PC-3 (cell line): ENCODE results near the gene UCN2. TPM values are rescaled to one million over a fixed set of nuclear protein-coding genes. Genes with fewer than 3 reads are reported as not detected.
A peak's percentile ranks its signal among the peaks of the same experiment; 100 is the strongest.

Experiments used
- ATAC-seq: fragments of 200-7000 bp; cut with Tn5 transposase; 2 replicates; pipeline ENCODE4 v1.9.1; 2020; ENCODE audit warnings: mild to moderate bottlenecking, moderate library complexity
- BruUV-seq: library from RNA; stranded (reverse); fragments of 400-500 nt; replicated peaks from 2 replicates; lab custom pipeline; 2021; lab: Mats Ljungman, UMichigan
- CTCF ChIA-PET: fragments of 300-600 bp; sonication (Branson Sonifier 250); formaldehyde crosslinking; loops from one replicate; lab custom pipeline; 2022; ENCODE audit warnings: antibody characterized with exemption; lab: Charles Lee
- POLR2A ChIA-PET: fragments of 300-600 bp; sonication (Branson Sonifier 250); formaldehyde crosslinking; loops from one replicate; lab custom pipeline; 2022; ENCODE audit warnings: antibody characterized with exemption; ENCODE audit not compliant: unreplicated experiment; lab: Charles Lee
- DNase-seq: peaks from one replicate; pipeline ENCODE4 v3.0.0-alpha.2; 2015
- H2AFZ ChIP-seq: fragments of 300-600 bp; sonication (generic); 2 replicates; pipeline ENCODE4 v1.6.0; 2016; ENCODE audit warnings: antibody characterized with exemption, low read length
- H3F3A ChIP-seq: fragments of 300-600 bp; sonication (generic); one replicate; pipeline ENCODE4 v1.6.0; 2017; ENCODE audit warnings: antibody characterized with exemption, low read length, control low read depth, mild to moderate bottlenecking; ENCODE audit not compliant: unreplicated experiment
- H3K27ac ChIP-seq: fragments of 300-600 bp; sonication (generic); 2 replicates; pipeline ENCODE4 v1.5.1; 2016; ENCODE audit warnings: mild to moderate bottlenecking, low read length
- H3K27me3 ChIP-seq: fragments of 300-600 bp; sonication (generic); 2 replicates; pipeline ENCODE4 v1.6.1; 2016; ENCODE audit warnings: low read length, mixed read lengths
- H3K36me3 ChIP-seq: fragments of 300-600 bp; sonication (generic); 2 replicates; pipeline ENCODE4 v1.6.1; 2016; ENCODE audit warnings: low read depth, mixed run types, low read length, mixed read lengths
- H3K4me1 ChIP-seq: fragments of 300-600 bp; sonication (generic); 2 replicates; pipeline ENCODE4 v1.5.1; 2016; ENCODE audit warnings: low read length; ENCODE audit not compliant: insufficient read depth
- H3K4me2 ChIP-seq: fragments of 300-600 bp; sonication (generic); 2 replicates; pipeline ENCODE4 v1.6.0; 2016; ENCODE audit warnings: low read length
- H3K4me3 ChIP-seq: fragments of 300-600 bp; sonication (generic); 2 replicates; pipeline ENCODE4 v1.5.1; 2016; ENCODE audit warnings: mild to moderate bottlenecking, low read length, mixed read lengths
- H3K79me2 ChIP-seq: fragments of 300-600 bp; sonication (generic); 2 replicates; pipeline ENCODE4 v1.6.1; 2017; ENCODE audit warnings: low read length, mixed read lengths
- H3K9ac ChIP-seq: fragments of 300-600 bp; sonication (generic); 2 replicates; pipeline ENCODE4 v1.6.0; 2016; ENCODE audit warnings: mild to moderate bottlenecking, low read length
- H3K9me2 ChIP-seq: fragments of 300-600 bp; sonication (generic); replicated peaks from 2 replicates; pipeline ENCODE4 v1.6.1; 2016; ENCODE audit warnings: mixed run types, low read length, mixed read lengths
- H3K9me3 ChIP-seq: fragments of 300-600 bp; sonication (generic); 2 replicates; pipeline ENCODE4 v1.6.1; 2016; ENCODE audit warnings: low read length, mixed read lengths
- H4K20me1 ChIP-seq: fragments of 300-600 bp; sonication (generic); 2 replicates; pipeline ENCODE4 v1.6.1; 2016; ENCODE audit warnings: low read length, mixed read lengths
- CTCF ChIP-seq: fragments of 300-600 bp; sonication (generic); conservative IDR thresholded peaks from 2 replicates; pipeline ENCODE4 v1.5.1; 2017; ENCODE audit warnings: antibody characterized with exemption, low read depth, mild to moderate bottlenecking, low read length
- EZH2 ChIP-seq: fragments of 300-600 bp; sonication (generic); IDR thresholded peaks from one replicate; pipeline ENCODE4 v1.6.1; 2017; ENCODE audit warnings: antibody characterized with exemption, mild to moderate bottlenecking, low read length; ENCODE audit not compliant: unreplicated experiment
- EZH2phosphoT487 ChIP-seq: fragments of 300-600 bp; sonication (generic); IDR thresholded peaks from 2 replicates; pipeline ENCODE4 v1.6.1; 2018; ENCODE audit warnings: mild to moderate bottlenecking, antibody characterized with exemption, low read length, borderline replicate concordance
- intact Hi-C: fragments of 100-400 bp; cut with micrococcal nuclease; formaldehyde crosslinking; loops from 2 replicates; pipeline ENCODE4 v1.9.0; 2023
- total RNA-seq: library from RNA; depleted of rRNA; stranded (reverse); fragments of >200 nt; gene quantifications from 2 replicates; pipeline ENCODE4 v1.2.3, GENCODE V29; 2014

UCN2 gene
- total RNA-seq, 1 experiment from 2014 or later = 0.91 TPM

GRCh38 chr3:48594417-48595049, 31.0 kb upstream of the UCN2 start:
- DNase-seq = no peak
- ChIA-PET CTCF (no interaction called here), POLR2A (no interaction called here)
- Histone ChIP-seq H3K4me1 (peaks cover 49% of the 10 kb centered on the region), H3K27me3 (no peaks in the 10 kb centered on the region), H2AFZ (no peak overlapping the region), H3K9ac (no peak overlapping the region), H3K36me3 (peaks cover 10% of the 10 kb centered on the region), H3F3A (no peaks in the 10 kb centered on the region), H3K79me2 (no peaks in the 10 kb centered on the region), H3K4me3 (no peak overlapping the region), H3K4me2 (no peak overlapping the region), H3K9me3 (no peaks in the 10 kb centered on the region), H3K27ac (0 out of 2 replicates have a peak overlapping the region, but pooled peaks have one; percentile 74), H3K9me2 (no peaks in the 10 kb centered on the region), H4K20me1 (no peaks in the 10 kb centered on the region)
- BruUV-seq = no TSS peak
- ATAC-seq = no peak
- intact Hi-C loops = loop anchor here (5.0 kb wide), 1 partner anchor 37 kb away; the partner anchor contains the start of gene PFKFB4
- no peak for TF ChIP-seq CTCF
- no peak for TF ChIP-seq EZH2
- no peak for TF ChIP-seq EZH2phosphoT487

GRCh38 chr3:48593337-48593736, 29.8 kb upstream of the UCN2 start:
- H3K27ac ChIP-seq = no peak overlapping the region
- ChIA-PET CTCF (no interaction called here), POLR2A (no interaction called here)
- H3K9me2 ChIP-seq = no peaks in the 10 kb centered on the region
- H3K4me3 ChIP-seq = no peak overlapping the region
- no peak overlapping the region for H2AFZ ChIP-seq
- H3K4me1 ChIP-seq = peaks cover 37% of the 10 kb centered on the region
- no peak for TF ChIP-seq CTCF
- TF ChIP-seq EZH2phosphoT487 = no peak
- no peak for TF ChIP-seq EZH2
- H3K9ac ChIP-seq = no peak overlapping the region
- BruUV-seq = no TSS peak
- intact Hi-C loops = no loop called here
- H4K20me1 ChIP-seq = no peaks in the 10 kb centered on the region
- no peaks in the 10 kb centered on the region for H3K79me2 ChIP-seq
- no peaks in the 10 kb centered on the region for H3K9me3 ChIP-seq
- no peaks in the 10 kb centered on the region for H3F3A ChIP-seq
- no peak for DNase-seq
- H3K36me3 ChIP-seq = peaks cover 8% of the 10 kb centered on the region
- H3K27me3 ChIP-seq = no peaks in the 10 kb centered on the region
- ATAC-seq = no peak
- no peak overlapping the region for H3K4me2 ChIP-seq

- H3K9me3 ChIP-seq = no peaks in the 10 kb centered on the region
- TF ChIP-seq EZH2phosphoT487 (no peak), CTCF (no peak), EZH2 (no peak)
- no peaks in the 10 kb centered on the region for H3F3A ChIP-seq
- no peak for ATAC-seq
- no peak overlapping the region for H3K27ac ChIP-seq
- POLR2A ChIA-PET = no interaction called here
- CTCF ChIA-PET = no interaction called here
- no peak for DNase-seq
- peaks cover 5% of the 10 kb centered on the region for H3K36me3 ChIP-seq
- no peak overlapping the region for H2AFZ ChIP-seq
- no peaks in the 10 kb centered on the region for H3K9me2 ChIP-seq
- no peaks in the 10 kb centered on the region for H4K20me1 ChIP-seq
- H3K4me1 ChIP-seq = peaks cover 29% of the 10 kb centered on the region
- H3K9ac ChIP-seq = no peak overlapping the region
- no peaks in the 10 kb centered on the region for H3K27me3 ChIP-seq
- H3K4me2 ChIP-seq = no peak overlapping the region
- H3K79me2 ChIP-seq = no peaks in the 10 kb centered on the region
- H3K4me3 ChIP-seq = no peak overlapping the region
- intact Hi-C loops = no loop called here
- BruUV-seq = no TSS peak
These were observed 29.0 kb upstream of the UCN2 start for GRCh38 chr3:48592519-48593087.
